Measurements from ENCODE around the gene TRIM62. TPM values are rescaled to one million over a fixed set of nuclear protein-coding genes. Genes with fewer than 3 reads are reported as not detected.
A peak's percentile ranks its signal among the peaks of the same experiment; 100 is the strongest.

Gene TRIM62
- 1.7 and 3.2 TPM in 2 replicates for total RNA-seq

DNA sequence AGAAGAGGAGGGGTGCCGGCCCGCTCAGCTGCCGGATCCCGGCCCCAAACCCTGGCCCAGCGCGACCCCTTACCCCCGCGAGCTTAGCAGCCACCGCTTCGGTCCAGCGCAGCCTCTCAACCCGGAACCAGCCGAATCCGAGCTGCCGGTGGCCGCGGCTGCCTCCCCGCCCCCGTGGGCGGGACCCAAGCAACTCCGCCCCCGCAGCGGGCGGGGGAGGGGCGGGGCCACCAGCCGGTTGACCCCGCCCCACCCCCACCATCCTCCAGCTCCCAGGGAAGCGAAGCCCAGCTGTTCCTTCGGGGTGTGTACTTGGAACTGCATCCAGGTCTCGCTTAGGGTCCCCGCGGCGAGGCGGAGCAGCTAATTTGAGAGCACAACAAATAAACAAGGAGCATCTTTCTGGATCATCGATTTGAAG lies at the start of gene TRIM62:
TRIM62 (minus strand) TSS at position 123 of the 421 bp plus-strand sequence. CDS start 611 bp downstream, outside the sequence.
- peak; percentile 39 to 81 for DNase-seq (ENCODE audit: low read depth in 2 of 2)

DNA sequence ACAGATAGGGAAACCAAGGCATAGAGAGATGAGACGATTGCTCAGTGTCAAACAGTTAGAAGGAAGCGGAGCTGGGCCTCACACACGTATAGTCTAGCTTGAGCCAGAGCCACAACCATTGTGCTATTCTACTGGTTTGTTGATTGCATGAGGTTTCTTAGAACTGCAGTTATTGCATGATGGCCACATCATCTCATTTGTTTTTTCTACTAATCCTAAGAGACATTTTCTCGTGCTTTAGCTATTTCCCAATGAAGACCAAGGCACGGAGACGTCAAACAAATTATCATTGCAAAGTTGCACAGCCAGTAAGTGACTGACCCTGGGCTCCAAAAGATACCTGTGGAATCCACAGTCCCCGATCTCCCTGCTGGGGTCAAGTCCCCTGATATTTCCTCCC lies 49.3 kb upstream of the TRIM62 start:
- no peak for DNase-seq (ENCODE audit: low read depth in 2 of 2)

DNA sequence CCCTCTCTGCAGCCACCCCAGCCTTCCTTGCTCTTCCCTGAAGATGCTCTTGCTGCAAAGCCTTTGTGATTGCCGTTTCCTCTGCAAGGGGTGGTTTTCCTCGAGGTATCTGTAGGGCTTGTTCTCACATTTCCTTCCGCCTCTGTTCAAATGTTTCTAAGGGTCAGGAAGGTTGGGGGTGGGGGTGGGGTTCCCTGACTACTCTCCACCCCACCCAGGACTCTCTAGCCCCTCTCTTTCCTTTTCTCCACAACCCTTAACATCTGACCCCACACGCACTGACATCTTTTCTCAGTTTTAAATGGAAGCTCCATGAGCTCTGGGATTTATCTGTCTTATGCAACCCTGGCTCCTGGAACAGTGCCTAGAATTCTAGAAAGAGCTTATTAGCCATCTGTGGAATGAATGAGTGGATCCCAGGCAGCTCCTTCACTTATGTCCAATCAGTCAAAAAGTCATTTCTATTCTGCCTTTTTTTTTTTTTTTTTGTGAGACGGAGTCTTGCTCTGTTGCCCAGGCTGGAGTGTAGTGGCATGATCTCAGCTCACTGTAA lies 47.2 kb upstream of the TRIM62 start:
- no peak for DNase-seq (ENCODE audit: low read depth in 2 of 2)

DNA sequence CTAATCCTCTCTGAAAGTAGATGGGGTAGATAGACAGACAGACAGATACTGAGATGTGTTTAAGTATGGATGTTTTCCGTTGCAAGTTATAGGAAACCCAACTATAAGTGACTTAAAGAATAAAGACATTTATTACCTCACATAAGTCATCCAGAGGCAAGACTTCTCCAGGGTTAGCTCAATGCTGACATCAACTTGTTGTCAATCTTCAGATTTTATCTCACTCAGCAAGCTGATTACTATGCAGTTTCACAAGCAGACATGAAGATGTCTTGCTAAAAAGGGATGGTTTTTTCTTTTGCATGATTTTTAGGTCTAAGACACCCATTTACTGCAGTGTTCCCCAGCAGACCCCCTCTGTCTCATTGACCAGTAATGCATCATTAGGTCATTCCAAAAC lies 43.7 kb upstream of the TRIM62 start:
- no peak for DNase-seq (ENCODE audit: low read depth in 2 of 2)

DNA sequence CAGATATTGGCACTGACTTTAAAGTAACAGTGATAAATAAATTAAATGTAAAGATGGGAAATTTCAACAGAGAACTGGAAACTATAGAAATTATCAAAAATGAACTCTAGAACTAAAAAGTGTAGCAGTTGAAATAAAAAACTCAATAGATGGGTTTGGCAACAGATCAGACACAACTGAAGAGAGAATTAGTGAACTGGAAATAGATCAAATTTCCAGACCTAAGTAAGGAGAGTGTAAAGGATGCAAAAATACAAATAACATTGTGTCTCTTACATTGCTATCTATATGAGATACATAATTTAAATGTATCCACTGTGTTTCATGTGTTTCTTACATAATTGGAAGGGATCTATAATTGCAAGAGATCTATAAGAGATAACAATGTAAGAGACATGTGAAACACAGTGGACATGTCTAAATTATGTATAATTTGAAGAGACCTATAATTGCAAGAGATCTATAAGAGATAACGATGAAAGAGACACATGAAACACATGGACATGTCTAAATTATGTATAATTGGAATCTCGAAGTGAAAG lies 42.4 kb upstream of the TRIM62 start:
- no peak for DNase-seq (ENCODE audit: low read depth in 2 of 2)

DNA sequence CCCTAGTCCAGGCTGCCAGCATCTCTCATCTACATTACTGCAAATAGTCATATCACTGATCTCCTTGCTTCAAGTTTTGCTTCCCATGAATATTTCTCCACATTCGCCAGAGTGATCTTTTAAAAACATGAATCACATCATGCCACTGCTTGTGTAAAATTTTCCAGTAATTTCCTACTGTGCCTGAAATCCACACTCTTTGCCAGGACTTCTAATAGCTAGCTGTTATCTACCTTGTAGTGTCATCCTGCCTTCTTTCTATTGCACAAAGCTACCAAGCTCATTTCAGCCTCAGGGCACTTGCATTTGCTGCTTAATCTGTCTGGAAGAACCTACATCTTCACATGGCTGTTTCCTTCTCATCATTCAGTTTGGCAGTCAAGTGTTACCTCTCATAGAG lies 40.5 kb upstream of the TRIM62 start:
- no peak for DNase-seq (ENCODE audit: low read depth in 2 of 2)

DNA sequence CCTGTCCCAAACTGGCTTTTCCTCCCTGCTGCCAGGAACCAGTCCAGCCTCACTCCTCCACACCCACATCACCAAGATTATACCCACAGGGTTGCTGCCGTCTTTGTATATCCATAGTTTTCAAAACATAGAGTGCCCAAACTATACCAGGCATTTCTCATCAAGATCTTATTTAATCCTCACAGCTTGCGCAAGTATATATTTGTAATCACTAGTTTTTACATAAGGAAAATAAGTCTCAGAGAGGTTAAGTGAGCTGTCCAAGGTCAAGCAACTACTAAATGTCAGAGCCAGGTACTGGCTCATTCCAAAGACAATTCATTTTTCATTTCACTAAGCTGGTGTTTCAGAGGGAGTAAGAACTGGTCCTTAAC lies 39.5 kb upstream of the TRIM62 start:
- DNase-seq (ENCODE audit: low read depth in 2 of 2): no peak

DNA sequence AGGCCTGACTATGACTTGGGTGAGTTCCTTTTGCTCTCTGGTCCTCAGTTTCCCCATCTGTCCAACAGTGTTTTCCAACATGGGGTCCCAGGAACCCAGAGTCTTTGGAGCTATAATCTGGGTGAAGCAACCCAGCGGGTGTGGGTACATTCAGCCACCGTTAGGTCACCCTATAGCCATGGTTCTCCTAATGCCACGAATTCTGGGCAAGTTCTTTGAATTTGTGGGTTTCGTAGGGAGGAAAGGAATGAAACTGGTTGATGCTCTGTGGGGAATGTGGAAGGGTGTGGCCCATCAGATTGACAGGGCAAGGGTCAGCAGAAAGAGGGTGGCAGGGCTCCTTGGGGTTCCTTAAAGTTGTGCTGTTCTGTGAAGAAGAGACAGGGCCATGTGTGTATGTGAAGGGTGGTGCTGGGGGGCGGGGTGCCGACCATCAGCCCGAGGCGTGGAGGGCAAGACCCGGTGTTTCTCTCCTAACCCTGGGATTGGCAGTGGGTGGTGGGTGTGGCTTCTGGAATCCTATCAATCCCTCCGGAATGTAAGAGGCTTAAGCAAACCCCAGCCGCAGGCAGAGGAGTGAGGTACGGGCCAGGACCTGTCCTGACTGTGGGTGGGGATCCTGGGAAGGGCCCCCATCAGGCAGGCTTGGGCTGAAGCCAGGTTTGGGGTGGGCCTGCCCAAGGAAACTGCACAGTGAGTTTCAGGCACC lies 39.0 kb upstream of the TRIM62 start:
- DNase-seq (ENCODE audit: low read depth in 2 of 2): no peak

DNA sequence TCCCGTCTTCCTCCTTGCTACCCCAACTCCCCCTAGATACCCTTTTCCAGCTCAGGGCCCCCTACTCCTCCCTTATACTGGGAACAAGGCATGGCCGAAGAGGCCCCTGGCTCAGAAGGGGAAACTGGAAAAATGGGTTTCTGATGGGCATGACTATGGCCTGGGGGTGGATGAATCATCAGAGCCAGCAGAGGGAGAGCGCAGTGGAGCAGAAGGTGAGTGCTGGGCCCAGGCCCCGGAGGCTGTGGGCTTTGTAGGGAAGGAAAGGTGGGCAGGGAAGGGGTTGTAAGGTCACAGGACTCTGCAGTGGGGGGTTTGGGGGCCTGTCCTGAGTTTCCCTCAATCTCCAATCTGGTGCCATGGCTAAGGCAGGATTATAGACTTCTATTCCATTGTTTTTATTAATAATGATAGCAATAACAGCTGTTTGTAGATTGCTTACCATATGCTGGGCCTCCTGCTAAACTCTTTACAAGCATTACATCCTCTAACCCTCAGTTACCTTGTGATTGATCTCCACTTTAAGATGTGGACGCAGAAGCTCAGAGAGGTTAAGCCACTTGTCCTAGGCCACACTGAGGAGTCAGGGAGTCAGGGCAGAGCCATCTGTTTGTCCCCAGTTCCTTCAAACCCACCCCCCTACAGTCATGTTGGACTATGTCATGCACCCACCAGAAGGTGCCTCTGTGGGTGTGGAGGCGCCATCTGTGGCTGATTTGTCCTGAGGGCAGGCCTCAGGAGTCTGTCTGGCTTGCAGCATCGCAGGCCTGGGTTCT lies 38.2 kb upstream of the TRIM62 start:
- peak in 1 of 2 donors; percentile 18 for DNase-seq (ENCODE audit: low read depth in 2 of 2)

DNA sequence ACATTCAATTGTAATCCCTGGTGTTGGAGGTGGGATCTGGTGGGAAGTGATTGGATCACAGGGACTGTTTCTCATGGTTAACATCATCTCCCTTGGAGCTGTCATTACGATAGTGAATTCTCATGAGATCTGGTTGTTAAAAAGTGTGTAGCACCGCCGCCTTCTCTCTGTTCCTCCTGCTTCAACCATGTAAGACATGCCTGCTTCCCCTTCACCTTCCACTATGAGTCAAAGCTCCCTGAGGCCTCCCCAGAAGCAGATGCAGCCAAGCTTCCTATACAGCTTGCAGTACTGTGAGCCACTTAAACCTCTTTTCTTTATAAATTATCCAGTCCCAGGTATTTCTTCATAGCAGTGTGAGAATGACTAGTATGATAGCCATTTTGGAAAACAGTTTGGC lies 30.1 kb upstream of the TRIM62 start:
- no peak for DNase-seq (ENCODE audit: low read depth in 2 of 2)

DNA sequence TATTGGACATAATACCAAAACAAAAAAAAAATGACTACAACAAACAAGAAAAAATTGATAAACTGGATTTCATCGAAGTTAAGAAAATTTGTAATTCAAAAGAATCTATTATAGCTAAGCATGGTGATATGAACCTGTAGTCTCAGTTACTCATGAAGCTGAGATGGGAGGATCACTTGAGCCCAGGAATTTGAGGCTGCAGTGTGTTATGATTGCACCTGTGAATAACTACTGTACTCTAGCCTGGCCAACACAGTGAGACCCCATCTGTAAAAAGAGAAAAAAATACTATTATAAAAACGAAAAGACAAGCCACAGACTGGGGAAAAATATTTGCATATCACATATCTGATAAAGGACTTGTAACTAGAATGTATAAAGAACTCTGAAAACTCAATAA lies 24.5 kb upstream of the TRIM62 start:
- no peak for DNase-seq (ENCODE audit: low read depth in 2 of 2)

DNA sequence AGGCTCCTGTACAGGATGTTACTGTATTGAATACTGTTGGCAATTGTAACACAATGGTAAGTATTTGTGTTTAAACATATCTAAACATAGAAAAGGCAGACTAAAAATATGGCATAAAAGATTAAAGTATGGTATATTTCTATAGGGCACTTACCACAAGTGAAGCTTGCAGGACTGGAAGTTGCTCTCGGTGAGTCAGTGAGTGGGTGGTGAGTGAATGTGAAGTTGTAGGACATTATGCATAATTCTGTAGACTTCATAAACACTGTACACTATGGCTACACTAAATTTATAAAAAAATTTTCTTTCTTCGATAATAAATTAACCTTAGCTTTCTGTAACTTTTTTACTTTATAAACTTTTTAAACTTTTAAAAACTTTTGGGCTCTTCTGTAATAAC lies 13.7 kb upstream of the TRIM62 start:
- DNase-seq (ENCODE audit: low read depth in 2 of 2): no peak

DNA sequence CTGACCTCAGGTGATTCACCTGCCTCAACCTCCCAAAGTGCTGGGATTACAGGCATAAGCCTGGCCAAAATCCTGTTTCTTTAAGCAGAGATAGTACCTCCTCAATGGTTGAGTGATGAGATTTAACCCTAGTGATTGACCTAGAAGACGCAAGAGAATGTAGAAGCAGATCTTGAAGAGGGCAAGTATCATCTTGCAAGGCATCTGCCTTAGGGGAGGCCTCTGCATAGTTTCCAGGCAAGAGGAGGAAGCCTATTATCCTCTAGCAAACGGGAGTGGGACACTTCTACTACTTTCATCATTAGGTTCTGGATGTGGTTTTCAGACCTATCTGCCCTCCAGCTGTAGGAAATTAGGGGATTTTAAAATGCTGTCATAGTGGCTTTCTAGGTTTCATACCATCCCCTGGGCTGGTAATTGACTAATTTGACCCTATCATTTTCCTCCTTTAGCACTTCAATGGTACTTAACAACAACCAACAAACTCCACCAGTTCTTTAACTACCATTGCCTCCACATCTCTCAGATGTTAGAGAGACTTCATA lies 10.0 kb upstream of the TRIM62 start:
- no peak for DNase-seq (ENCODE audit: low read depth in 2 of 2)

DNA sequence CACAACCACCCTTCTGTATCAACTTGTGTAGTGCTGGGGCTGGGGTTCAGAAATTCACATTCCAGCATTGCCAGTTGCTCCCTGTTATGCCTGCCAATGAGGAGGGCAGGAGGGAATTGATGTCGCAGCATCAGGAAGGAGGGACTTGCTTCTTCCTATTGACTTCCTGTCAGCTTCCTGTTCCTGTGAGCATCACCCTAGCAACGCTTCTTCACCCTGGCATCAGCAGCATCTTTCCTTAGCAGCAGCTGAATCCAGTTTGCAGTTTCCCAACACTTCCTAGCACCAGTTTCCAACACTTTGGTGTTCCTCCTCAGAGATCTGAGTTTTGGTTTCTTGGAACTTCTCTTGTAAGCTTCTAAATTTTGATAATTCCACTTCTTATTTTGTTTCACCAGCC lies 8.9 kb upstream of the TRIM62 start:
- no peak for DNase-seq (ENCODE audit: low read depth in 2 of 2)

DNA sequence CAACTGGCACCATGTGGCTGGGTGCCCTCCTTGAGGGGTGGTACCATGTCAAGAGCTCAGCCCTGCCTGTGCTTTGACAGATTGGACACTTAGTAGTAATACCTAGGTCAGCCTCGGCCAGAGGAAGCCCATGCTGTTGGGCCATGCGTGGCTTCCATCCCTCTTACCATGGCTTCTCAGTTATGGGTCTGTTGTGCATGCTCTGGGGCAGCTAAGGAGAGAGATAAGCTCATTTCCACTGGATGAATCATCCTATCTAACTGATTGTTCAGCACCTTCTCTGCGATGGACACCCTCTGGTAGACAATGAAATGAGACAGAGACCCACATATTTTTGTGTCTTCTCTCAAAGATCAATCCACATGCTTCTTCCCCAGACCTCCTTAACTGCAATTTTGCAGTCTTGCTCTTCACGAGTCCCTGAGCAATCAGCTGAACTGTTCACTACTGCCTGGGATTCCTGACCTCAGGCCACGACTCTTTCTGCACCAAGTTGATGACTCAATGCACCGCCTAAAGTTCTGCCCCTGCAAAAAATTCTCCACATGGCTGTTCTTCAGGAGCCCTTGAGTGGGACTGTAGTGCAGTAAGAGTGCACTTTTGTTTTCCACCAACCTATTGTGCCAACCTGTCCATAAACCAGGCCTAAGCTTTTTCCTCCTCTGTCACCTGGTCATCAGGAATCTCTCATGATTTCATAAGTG lies 6.9 kb upstream of the TRIM62 start:
- DNase-seq (ENCODE audit: low read depth in 2 of 2): no peak

DNA sequence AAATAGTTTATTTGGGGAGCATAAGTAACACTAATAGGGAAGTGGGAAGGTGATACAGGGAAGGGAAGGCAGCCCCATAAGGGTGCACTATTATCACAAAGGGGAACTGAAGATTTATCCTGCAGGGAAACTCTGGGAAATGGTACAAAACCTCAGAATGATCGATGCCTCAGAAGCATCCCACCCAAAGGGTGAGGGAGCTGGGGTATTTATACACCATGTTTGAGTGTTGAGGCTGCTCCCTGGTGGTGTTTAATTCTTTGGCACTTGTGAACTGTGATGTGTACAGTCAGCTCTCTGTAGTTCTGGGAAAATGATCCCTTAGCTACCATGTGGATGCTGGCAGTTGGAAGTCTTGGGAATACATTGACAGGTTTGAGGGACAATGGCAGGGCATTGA lies 5.1 kb upstream of the TRIM62 start:
- no peak for DNase-seq (ENCODE audit: low read depth in 2 of 2)

DNA sequence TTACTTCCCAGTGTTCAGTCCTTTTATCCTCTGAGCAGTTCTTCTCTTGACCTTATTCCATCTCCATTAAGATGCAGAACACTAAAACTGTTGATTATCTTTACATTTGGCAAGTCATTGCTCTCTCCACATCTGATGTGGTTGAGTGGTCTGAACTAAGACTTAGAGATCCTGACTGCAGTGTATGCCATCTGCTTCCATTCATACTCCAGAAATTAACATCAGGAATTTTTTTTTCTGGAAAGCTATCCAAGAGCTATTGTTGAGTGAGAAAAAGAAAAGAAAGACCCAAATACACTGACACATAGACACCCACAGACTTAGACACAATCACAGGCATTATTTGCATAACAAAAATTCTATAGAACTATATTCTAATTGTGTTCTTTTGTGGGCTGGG lies 3.7 kb upstream of the TRIM62 start:
- no peak for DNase-seq (ENCODE audit: low read depth in 2 of 2)

DNA sequence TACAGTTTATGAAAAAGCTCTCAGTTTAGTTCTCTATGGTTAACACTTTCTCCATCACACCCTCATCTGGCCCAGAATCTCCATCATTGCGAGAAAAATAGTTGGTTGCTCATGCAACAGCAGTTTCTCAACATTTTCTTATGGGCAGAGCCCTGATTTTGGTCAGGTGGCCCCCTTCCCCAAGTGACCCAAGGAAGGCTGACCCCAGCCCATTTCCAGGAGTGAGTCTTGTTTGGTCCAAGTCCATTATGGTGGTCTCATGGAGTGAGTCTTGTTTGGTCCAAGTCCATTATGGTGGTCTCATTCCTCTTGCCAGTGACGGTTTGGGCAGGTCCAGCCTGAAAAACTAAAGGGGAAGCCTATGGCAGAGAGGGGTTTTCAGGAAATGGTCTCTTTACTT lies 1.5 kb upstream of the TRIM62 start:
- DNase-seq (ENCODE audit: low read depth in 2 of 2): no peak

DNA sequence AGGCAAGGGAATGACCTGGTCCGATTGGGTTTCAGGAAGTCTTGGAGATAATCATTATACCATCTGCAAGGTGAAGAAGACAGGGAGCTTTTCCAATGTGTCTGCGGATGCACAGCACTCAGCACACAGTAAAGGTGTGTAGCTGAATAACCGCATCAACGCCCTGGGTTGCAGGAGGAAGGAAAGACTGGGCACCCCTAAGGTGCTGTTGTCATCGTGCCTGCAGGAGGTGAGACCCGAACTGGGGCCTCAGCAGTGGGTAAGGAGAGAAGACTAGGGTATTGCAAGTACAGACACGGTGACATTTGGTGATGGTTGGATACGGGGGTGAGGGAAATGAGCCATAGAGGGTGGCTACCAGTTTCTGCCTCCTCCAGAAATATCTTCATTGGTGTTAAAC lies 1.1 kb upstream of the TRIM62 start:
- no peak for DNase-seq (ENCODE audit: low read depth in 2 of 2)

DNA sequence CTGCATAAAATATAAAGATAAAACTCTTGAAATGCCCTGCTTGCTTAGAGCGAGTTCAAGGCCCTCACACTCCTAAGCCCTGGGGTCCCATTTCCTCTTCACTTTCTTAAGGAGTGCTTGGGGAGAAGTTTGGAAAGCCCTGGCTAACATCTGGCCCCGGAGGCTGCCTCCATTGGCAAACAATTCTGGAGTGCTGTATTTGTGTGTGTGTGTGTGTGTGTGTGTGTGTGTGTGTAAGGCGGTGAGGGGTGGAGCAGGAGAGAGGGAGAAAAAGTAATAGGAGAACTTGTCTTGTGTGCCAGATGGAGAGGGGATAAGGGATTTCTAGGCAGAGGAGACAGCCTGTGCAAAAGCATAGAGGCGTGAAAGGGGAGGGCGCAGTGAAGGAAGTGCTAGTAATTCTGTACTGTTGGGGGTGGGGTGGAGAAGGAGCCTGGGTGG lies 578 bp upstream of the TRIM62 start:
- no peak for DNase-seq (ENCODE audit: low read depth in 2 of 2)

Measured in dermis microvascular lymphatic vessel endothelial cell (primary cell).